Measurements from ENCODE around the gene ZNF423.

The ZNF423 gene

GRCh38 chr16:49857423-49858181 lies 1.7 kb upstream of the ZNF423 start:
- CTCF ChIA-PET: interaction anchor here (0.7 to 3.1 kb wide), 11 partner anchors 11 to 406 kb away, joined by 3 to 15 read pairs (median 4); partner anchors contain the start of gene CNEP1R1

GRCh38 chr16:49856672-49857330 lies 889 bp upstream of the ZNF423 start:
- DNase-seq (ENCODE audit: low read depth, low spot score): peak; percentile 9
- peak overlapping the region; percentile 59 for H3K4me3 ChIP-seq (ENCODE audit: low read depth, low read length)
- CTCF ChIA-PET: interaction anchor here (0.7 to 3.1 kb wide), 9 partner anchors 12 to 405 kb away, joined by 3 to 15 read pairs (median 4); partner anchors contain the start of gene CNEP1R1

More at GRCh38 chr16:49857423-49858181, 1.7 kb upstream of the ZNF423 start:
- no peak for DNase-seq (ENCODE audit: low read depth, low spot score)
- peak overlapping the region; percentile 59 for H3K4me3 ChIP-seq (ENCODE audit: low read depth, low read length)
- POLR2A ChIA-PET: interaction anchor here (0.6 to 1.0 kb wide), 2 partner anchors 44 to 301 kb away, joined by 3 to 4 read pairs; no protein-coding TSS in a partner anchor
- TF ChIP-seq CTCF (IDR thresholded peaks at IDR 0.05; ENCODE audit: insufficient read depth, low read length, missing control alignments): peak; percentile 55

GRCh38 chr16:49855280-49855821 lies 561 bp downstream of the ZNF423 start:
- ChIA-PET POLR2A (no interaction called here), CTCF (no interaction called here)
- peak overlapping the region; percentile 59 for H3K4me3 ChIP-seq (ENCODE audit: low read depth, low read length)
- no peak for TF ChIP-seq CTCF (IDR thresholded peaks at IDR 0.05; ENCODE audit: insufficient read depth, low read length, missing control alignments)
- DNase-seq (ENCODE audit: low read depth, low spot score): no peak

More at GRCh38 chr16:49856672-49857330, 889 bp upstream of the ZNF423 start:
- peak; percentile 70 for TF ChIP-seq CTCF (IDR thresholded peaks at IDR 0.05; ENCODE audit: insufficient read depth, low read length, missing control alignments)
- POLR2A ChIA-PET: interaction anchor here (1.0 kb wide), 1 partner anchor 45 kb away, joined by 4 read pairs; no protein-coding TSS in a partner anchor

GRCh38 chr16:49854796-49855203 lies 1.1 kb downstream of the ZNF423 start:
- CTCF ChIA-PET: interaction anchor here (1.0 kb wide), 1 partner anchor 11 kb away, joined by 3 read pairs; no protein-coding TSS in a partner anchor
- no peak for TF ChIP-seq CTCF (IDR thresholded peaks at IDR 0.05; ENCODE audit: insufficient read depth, low read length, missing control alignments)

GRCh38 chr16:49854188-49854795 lies 1.6 kb downstream of the ZNF423 start:
- POLR2A ChIA-PET: no interaction called here
- DNase-seq (ENCODE audit: low read depth, low spot score): no peak
- TF ChIP-seq CTCF (IDR thresholded peaks at IDR 0.05; ENCODE audit: insufficient read depth, low read length, missing control alignments): no peak
- CTCF ChIA-PET: interaction anchor here (1.0 kb wide), 1 partner anchor 10 kb away, joined by 3 read pairs; no protein-coding TSS in a partner anchor
- peak overlapping the region; percentile 59 for H3K4me3 ChIP-seq (ENCODE audit: low read depth, low read length)

More at GRCh38 chr16:49854796-49855203, 1.1 kb downstream of the ZNF423 start:
- H3K4me3 ChIP-seq (ENCODE audit: low read depth, low read length): peak overlapping the region; percentile 59
- DNase-seq (ENCODE audit: low read depth, low spot score): no peak
- POLR2A ChIA-PET: no interaction called here

Data from AG04449 (cell line).